NCI-H2107 treated with DMSO at 0.1 percent for 48 hours (cell line): ENCODE data around the gene FBLIM1.
A peak's percentile ranks its signal among the peaks of the same experiment; 100 is the strongest.

Experiments used
- DNase-seq: peaks from one replicate; lab custom pipeline; 2025; ENCODE audit not compliant: unreplicated experiment; lab: John Stamatoyannopoulos, UW

Gene FBLIM1

GRCh38 chr1:15758343-15758931 is at the start of gene FBLIM1:
FBLIM1 (plus strand) TSS chr1:15758795; CDS start chr1:15764984, 6,189 bp downstream.
- DNase-seq = no peak

- no peak for DNase-seq
These were observed 49.4 kb upstream of the FBLIM1 start for GRCh38 chr1:15709226-15709625.

GRCh38 chr1:15712168-15712567 is 46.4 kb upstream of the FBLIM1 start:
- DNase-seq = no peak

- DNase-seq = no peak
These were observed 44.0 kb upstream of the FBLIM1 start for GRCh38 chr1:15714406-15715136.

GRCh38 chr1:15717418-15718125 is 41.0 kb upstream of the FBLIM1 start:
- peak; percentile 58 for DNase-seq

- no peak for DNase-seq
These were observed 40.4 kb upstream of the FBLIM1 start for GRCh38 chr1:15718199-15718601.

GRCh38 chr1:15719381-15720120 is 39.0 kb upstream of the FBLIM1 start:
- no peak for DNase-seq

GRCh38 chr1:15720861-15721260 is 37.7 kb upstream of the FBLIM1 start:
- DNase-seq = no peak

- DNase-seq = no peak
These were observed 36.2 kb upstream of the FBLIM1 start for GRCh38 chr1:15722411-15722810.

- no peak for DNase-seq
These were observed 35.6 kb upstream of the FBLIM1 start for GRCh38 chr1:15722836-15723532.

GRCh38 chr1:15723631-15724246 is 34.9 kb upstream of the FBLIM1 start:
- DNase-seq = no peak

- no peak for DNase-seq
These were observed 33.4 kb upstream of the FBLIM1 start for GRCh38 chr1:15724949-15725880.

GRCh38 chr1:15726508-15726907 is 32.1 kb upstream of the FBLIM1 start:
- DNase-seq = no peak

- no peak for DNase-seq
These were observed 31.6 kb upstream of the FBLIM1 start for GRCh38 chr1:15727021-15727420.

GRCh38 chr1:15727424-15727823 is 31.2 kb upstream of the FBLIM1 start:
- DNase-seq = no peak

GRCh38 chr1:15727866-15728534 is 30.6 kb upstream of the FBLIM1 start:
- no peak for DNase-seq

GRCh38 chr1:15728937-15729657 is 29.5 kb upstream of the FBLIM1 start:
- no peak for DNase-seq

- DNase-seq = no peak
These were observed 28.2 kb upstream of the FBLIM1 start for GRCh38 chr1:15730423-15730822.
